Measurements from ENCODE around the gene PCMT1. TPM values are rescaled to one million over a fixed set of nuclear protein-coding genes. Genes with fewer than 3 reads are reported as not detected.

The PCMT1 gene
- total and polyA plus RNA-seq, 8 donors, result 9.7 to 35.6 (median 26.9) TPM

Other genes starting within 250 kb of the PCMT1 start
- 10 to 100 TPM in 2 of 6 donors, 1 to 10 TPM in 4; 6.5 to 13.4 (median 8.0) TPM for gene PPIL4, start 203.7 kb upstream of the PCMT1 start, total RNA-seq
- gene PPIL4, start 203.7 kb upstream of the PCMT1 start, polyA plus RNA-seq, result 10 to 100 TPM in 1 of 2 donors, 1 to 10 TPM in 1; 9.1 to 14.2 TPM
- 10 to 100 TPM; 17.7 to 24.8 (median 22.6) TPM for gene GINM1, start 183.4 kb upstream of the PCMT1 start, total RNA-seq
- 10 to 100 TPM; 10.6 to 31.6 TPM for gene GINM1, start 183.4 kb upstream of the PCMT1 start, polyA plus RNA-seq
- gene KATNA1, start 101.0 kb upstream of the PCMT1 start, total RNA-seq, result 1 to 10 TPM; 3.5 to 6.5 (median 4.8) TPM
- 1 to 10 TPM; 3.5 to 7.7 TPM for gene KATNA1, start 101.0 kb upstream of the PCMT1 start, polyA plus RNA-seq
- gene LATS1, start 31.6 kb upstream of the PCMT1 start, total RNA-seq, result 10 to 100 TPM in 3 of 6 donors, 1 to 10 TPM in 3; 8.8 to 17.4 (median 10.4) TPM
- 1 to 10 TPM; 5.2 to 6.1 TPM for gene LATS1, start 31.6 kb upstream of the PCMT1 start, polyA plus RNA-seq
- 10 to 100 TPM; 13.1 to 21.0 (median 16.6) TPM for gene NUP43, start 3.2 kb upstream of the PCMT1 start, total RNA-seq
- 1 to 10 TPM; 7.2 to 7.8 TPM for gene NUP43, start 3.2 kb upstream of the PCMT1 start, polyA plus RNA-seq
- 10 to 100 TPM; 10.9 to 22.2 (median 15.2) TPM for gene LRP11, start 114.6 kb downstream of the PCMT1 start, total RNA-seq
- 10 to 100 TPM in 1 of 2 donors, 1 to 10 TPM in 1; 5.4 to 19.7 TPM for gene LRP11, start 114.6 kb downstream of the PCMT1 start, polyA plus RNA-seq
- gene RAET1E, start 148.4 kb downstream of the PCMT1 start, total RNA-seq, result under 1 TPM in 1 of 6 donors, not detected in 5; 0.09 TPM
- not detected for gene RAET1E, start 148.4 kb downstream of the PCMT1 start, polyA plus RNA-seq
- under 1 TPM in 1 of 6 donors, not detected in 5; 0.31 TPM for gene RAET1G, start 173.4 kb downstream of the PCMT1 start, total RNA-seq
- gene RAET1G, start 173.4 kb downstream of the PCMT1 start, polyA plus RNA-seq, result under 1 TPM in 1 of 2 donors, not detected in 1; 0.30 TPM
- under 1 TPM in 3 of 6 donors, not detected in 3; 0.25 to 0.37 (median 0.34) TPM for gene ULBP2, start 192.3 kb downstream of the PCMT1 start, total RNA-seq
- gene ULBP2, start 192.3 kb downstream of the PCMT1 start, polyA plus RNA-seq, result under 1 TPM; 0.19 TPM
- 1 to 10 TPM in 1 of 6 donors, under 1 TPM in 3, not detected in 2; 0.04 to 1.3 (median 0.09) TPM for gene ULBP1, start 214.2 kb downstream of the PCMT1 start, total RNA-seq
- under 1 TPM in 1 of 2 donors, not detected in 1; 0.02 TPM for gene ULBP1, start 214.2 kb downstream of the PCMT1 start, polyA plus RNA-seq